Measurements from ENCODE around the gene HOXB3.

HOXB3 gene

GRCh38 chr17:48500435-48501426 is 89.3 kb downstream of the HOXB3 start:
- no peak for DNase-seq (ENCODE audit: low spot score)

DNA sequence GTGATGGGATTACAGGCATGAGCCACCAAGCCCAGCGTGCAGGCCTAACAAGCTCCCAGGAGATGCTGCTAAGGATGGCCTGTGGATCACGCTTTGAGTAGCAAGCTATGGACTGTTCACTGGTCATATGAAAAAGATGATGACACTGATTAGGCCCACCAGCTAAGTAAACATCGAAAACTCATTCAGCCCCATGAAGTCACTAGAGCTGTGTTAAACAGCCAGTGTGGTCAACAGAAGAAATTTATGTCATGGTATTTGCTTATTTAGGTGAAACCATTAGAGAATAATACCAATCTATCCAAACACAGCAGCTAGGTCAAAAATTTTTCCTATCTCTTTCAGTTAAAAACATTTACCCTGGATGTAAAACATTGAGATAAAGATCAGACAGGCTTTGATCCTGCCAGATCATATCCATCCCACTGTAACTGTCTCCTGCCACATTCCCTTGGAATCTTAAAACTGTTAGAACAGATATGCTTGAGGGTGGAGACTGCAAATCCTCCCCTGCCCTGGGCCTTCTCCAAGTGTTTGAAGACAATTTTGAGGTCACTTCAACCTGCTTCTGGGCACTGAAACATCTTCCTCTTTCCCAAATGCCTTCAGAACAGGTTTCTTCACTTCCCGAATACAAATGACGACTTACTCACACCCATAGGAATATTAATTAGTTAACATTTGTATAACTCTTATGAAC is 90.2 kb downstream of the HOXB3 start:
- no peak for DNase-seq (ENCODE audit: low spot score)

GRCh38 chr17:48499248-48499647 is 90.8 kb downstream of the HOXB3 start:
- DNase-seq (ENCODE audit: low spot score), result no peak

Measured in iPS-NIHi11 (cell line).